SK-N-SH (cell line): ENCODE measurements around the gene PCP4. TPM values are rescaled to one million over a fixed set of nuclear protein-coding genes. Genes with fewer than 3 reads are reported as not detected.

Experiments used
- CTCF ChIA-PET: fragments of 300-600, 350-600 bp; formaldehyde crosslinking; extraction: SDS; loops from one replicate; lab custom pipeline; 2021; lab: Yijun Ruan, JAX
- POLR2A ChIA-PET: fragments of 350-600 bp; sonication (Branson Sonifier 250); formaldehyde crosslinking; extraction: SDS; loops from one replicate; lab custom pipeline; 2020; ENCODE audit warnings: antibody characterized with exemption, inconsistent platforms; lab: Yijun Ruan, JAX
- DNase-seq: peaks from one replicate; pipeline ENCODE4 v3.0.0; 2012
- H2AFZ ChIP-seq: fragments of 200-600 bp; sonication (generic); 2 replicates; pipeline ENCODE4 v1.8.1; 2016; ENCODE audit warnings: antibody characterized with exemption, mild to moderate bottlenecking, low read depth
- H3F3A ChIP-seq: fragments of 200-600 bp; sonication (generic); replicated peaks from 2 replicates; pipeline ENCODE3; 2016; ENCODE audit warnings: antibody characterized with exemption, mild to moderate bottlenecking; ENCODE audit not compliant: insufficient read depth
- H3K27ac ChIP-seq, 2 experiments: fragments of 200-500 bp in 1 of 2; fragments of 200-600 bp in 1 of 2; sonication (Bioruptor generic) in 1 of 2; sonication (generic), shearing (Covaris generic) in 1 of 2; 2 replicates each; pipeline versions ENCODE4 v1.5.1 to v1.6.1; 2014 to 2016; ENCODE audit warnings: low read depth in 2 of 2, inconsistent platforms in 1 of 2, low read length in 1 of 2, mild to moderate bottlenecking in 1 of 2, mixed read lengths in 1 of 2
- H3K27me3 ChIP-seq: fragments of 200-600 bp; sonication (generic), shearing (Covaris generic); 2 replicates; pipeline ENCODE4 v1.6.1; 2016; ENCODE audit warnings: mixed run types; ENCODE audit not compliant: insufficient read depth
- H3K36me3 ChIP-seq, 2 experiments: fragments of 200-500 bp in 1 of 2; fragments of 200-600 bp in 1 of 2; sonication (Bioruptor generic) in 1 of 2; sonication (generic) in 1 of 2; replicated peaks in 1 of 2; 2 replicates each; pipeline versions ENCODE3 to v1.5.1; 2014 to 2016; ENCODE audit warnings: low read length in 1 of 2, mild to moderate bottlenecking in 1 of 2; ENCODE audit not compliant: insufficient read depth in 2 of 2, control insufficient read depth in 1 of 2
- H3K4me1 ChIP-seq, 2 experiments: fragments of 200-500 bp in 1 of 2; fragments of 200-600 bp in 1 of 2; sonication (Bioruptor generic) in 1 of 2; sonication (generic), shearing (Covaris generic) in 1 of 2; 2 replicates each; pipeline versions ENCODE4 v1.5.1 to v1.6.1; 2014 to 2016; ENCODE audit warnings: low read depth in 1 of 2, low read length in 1 of 2, mixed run types in 1 of 2; ENCODE audit not compliant: insufficient read depth in 2 of 2, control insufficient read depth in 1 of 2
- H3K4me2 ChIP-seq: fragments of 200-600 bp; sonication (generic), shearing (Covaris generic); 2 replicates; pipeline ENCODE4 v1.6.1; 2017; ENCODE audit warnings: mixed run types
- H3K4me3 ChIP-seq, 2 experiments: fragments of 200-500 bp in 1 of 2; fragments of 200-600 bp in 1 of 2; sonication (Bioruptor generic) in 1 of 2; sonication (generic), shearing (Covaris generic) in 1 of 2; 2 replicates each; pipeline versions ENCODE4 v1.5.1 to v1.8.1; 2014 to 2016; ENCODE audit warnings: low read depth in 2 of 2, inconsistent platforms in 1 of 2, low read length in 1 of 2, mild to moderate bottlenecking in 1 of 2, mixed read lengths in 1 of 2, moderate library complexity in 1 of 2
- H3K79me2 ChIP-seq: fragments of 200-600 bp; sonication (generic); 2 replicates; pipeline ENCODE4 v1.8.1; 2017; ENCODE audit warnings: mild to moderate bottlenecking; ENCODE audit not compliant: insufficient read depth
- H3K9ac ChIP-seq: fragments of 200-600 bp; sonication (generic); 2 replicates; pipeline ENCODE4 v1.6.1; 2017; ENCODE audit warnings: mixed run types
- H3K9me2 ChIP-seq: fragments of 200-600 bp; sonication (generic); 2 replicates; pipeline ENCODE4 v1.6.1; 2017; ENCODE audit warnings: mixed run types
- H3K9me3 ChIP-seq: fragments of 200-600 bp; sonication (generic); 2 replicates; pipeline ENCODE4 v1.6.1; 2017; ENCODE audit warnings: mixed run types, mild to moderate bottlenecking, moderate library complexity
- H4K20me1 ChIP-seq: fragments of 200-600 bp; sonication (generic); 2 replicates; pipeline ENCODE4 v1.6.1; 2017; ENCODE audit warnings: mild to moderate bottlenecking, mixed run types; ENCODE audit not compliant: insufficient read depth
- ELF1 ChIP-seq: IDR thresholded peaks from 2 replicates; pipeline ENCODE4 v1.4.0; 2012
- EZH2phosphoT487 ChIP-seq: fragments of 200-600 bp; sonication (generic); IDR thresholded peaks from 2 replicates; pipeline ENCODE4 v1.6.1; 2017; ENCODE audit warnings: low read depth, mixed run types, mild to moderate bottlenecking, antibody characterized with exemption, moderate library complexity, borderline replicate concordance
- FOXJ3 ChIP-seq: sonication (generic); formaldehyde crosslinking; IDR thresholded peaks from 2 replicates; pipeline ENCODE4 v1.5.1; 2020; ENCODE audit warnings: mild to moderate bottlenecking, missing genetic modification reagents
- FOXM1 ChIP-seq: IDR thresholded peaks from 2 replicates; pipeline ENCODE4 v1.4.0; 2012; ENCODE audit warnings: low read depth, mild to moderate bottlenecking
- MAX ChIP-seq: IDR thresholded peaks from 2 replicates; pipeline ENCODE4 v1.4.0; 2012; ENCODE audit warnings: low read depth
- MEF2A ChIP-seq: IDR thresholded peaks from 2 replicates; pipeline ENCODE4 v1.4.0; 2012; ENCODE audit warnings: low read depth, borderline replicate concordance
- MXI1 ChIP-seq: IDR thresholded peaks from 2 replicates; pipeline ENCODE4 v1.6.1; 2012; ENCODE audit warnings: mild to moderate bottlenecking, low read depth, low read length, improper control_type of control experiment
- PBX3 ChIP-seq: IDR thresholded peaks from 2 replicates; pipeline ENCODE4; 2012
- RCOR1 ChIP-seq: fragments of 150-350 bp; IDR thresholded peaks from 2 replicates; pipeline ENCODE4 v1.6.1; 2017; ENCODE audit warnings: antibody characterized with exemption, low read length
- REST ChIP-seq: IDR thresholded peaks from 2 replicates; pipeline ENCODE4 v1.6.1; 2012; ENCODE audit warnings: mild to moderate bottlenecking, low read depth, low read length, moderate library complexity
- RFX5 ChIP-seq: IDR thresholded peaks from 2 replicates; pipeline ENCODE4 v1.6.1; 2012; ENCODE audit warnings: mild to moderate bottlenecking, improper control_type of control experiment, low read length
- RXRA ChIP-seq: IDR thresholded peaks from 2 replicates; pipeline ENCODE4 v1.4.0; 2012; ENCODE audit warnings: low read depth, mild to moderate bottlenecking, borderline replicate concordance
- SIN3A ChIP-seq: IDR thresholded peaks from 2 replicates; pipeline ENCODE4 v1.6.1; 2012; ENCODE audit warnings: low read depth, mild to moderate bottlenecking, low read length, moderate library complexity, borderline replicate concordance
- TAF1 ChIP-seq: IDR thresholded peaks from 2 replicates; pipeline ENCODE4 v1.6.1; 2012; ENCODE audit warnings: low read depth, mild to moderate bottlenecking, low read length, moderate library complexity, borderline replicate concordance
- TCF12 ChIP-seq: IDR thresholded peaks from 2 replicates; pipeline ENCODE4 v1.4.0; 2012
- TEAD4 ChIP-seq: IDR thresholded peaks from 2 replicates; pipeline ENCODE4 v1.4.0; 2012; ENCODE audit warnings: mild to moderate bottlenecking, borderline replicate concordance; ENCODE audit not compliant: insufficient read depth
- YY1 ChIP-seq: IDR thresholded peaks from 2 replicates; pipeline ENCODE4 v1.4.0; 2012; ENCODE audit warnings: low read depth, mild to moderate bottlenecking
- WGBS: methylation state at CpG from one replicate; pipeline ENCODE4 v1.1.6; 2017; ENCODE audit warnings: low lambda C conversion rate; 5-methylcytosine and 5-hydroxymethylcytosine counted together
- polyA plus RNA-seq, 3 experiments: library from polyadenylated mRNA; depleted of rRNA; stranded (reverse); fragments of >200 nt; gene quantifications; 2 replicates each; pipeline ENCODE4 v1.2.3, GENCODE V29; 2012
- TF ChIP-seq, protein P1 (sequence below): IDR thresholded peaks from 2 replicates; pipeline ENCODE4 v1.4.0; 2012; ENCODE audit warnings: low read depth, borderline replicate concordance
- TF ChIP-seq, protein P2 (sequence below): IDR thresholded peaks from 2 replicates; pipeline ENCODE4 v1.4.0; 2012; ENCODE audit warnings: low read depth, borderline replicate concordance

Gene PCP4
- polyA plus RNA-seq, 1 of the 3 experiments (the other 2 are of a cell fraction): not detected

- no peaks in the 10 kb centered on the region for H3K9me2 ChIP-seq
- no peak for TF ChIP-seq TEAD4
- TF ChIP-seq, protein P1, sequence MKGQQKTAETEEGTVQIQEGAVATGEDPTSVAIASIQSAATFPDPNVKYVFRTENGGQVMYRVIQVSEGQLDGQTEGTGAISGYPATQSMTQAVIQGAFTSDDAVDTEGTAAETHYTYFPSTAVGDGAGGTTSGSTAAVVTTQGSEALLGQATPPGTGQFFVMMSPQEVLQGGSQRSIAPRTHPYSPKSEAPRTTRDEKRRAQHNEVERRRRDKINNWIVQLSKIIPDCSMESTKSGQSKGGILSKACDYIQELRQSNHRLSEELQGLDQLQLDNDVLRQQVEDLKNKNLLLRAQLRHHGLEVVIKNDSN: no peak
- TF ChIP-seq RFX5: no peak
- no peak for TF ChIP-seq MXI1
- TF ChIP-seq RCOR1: no peak
- no peak for TF ChIP-seq FOXM1
- TF ChIP-seq, protein P2, sequence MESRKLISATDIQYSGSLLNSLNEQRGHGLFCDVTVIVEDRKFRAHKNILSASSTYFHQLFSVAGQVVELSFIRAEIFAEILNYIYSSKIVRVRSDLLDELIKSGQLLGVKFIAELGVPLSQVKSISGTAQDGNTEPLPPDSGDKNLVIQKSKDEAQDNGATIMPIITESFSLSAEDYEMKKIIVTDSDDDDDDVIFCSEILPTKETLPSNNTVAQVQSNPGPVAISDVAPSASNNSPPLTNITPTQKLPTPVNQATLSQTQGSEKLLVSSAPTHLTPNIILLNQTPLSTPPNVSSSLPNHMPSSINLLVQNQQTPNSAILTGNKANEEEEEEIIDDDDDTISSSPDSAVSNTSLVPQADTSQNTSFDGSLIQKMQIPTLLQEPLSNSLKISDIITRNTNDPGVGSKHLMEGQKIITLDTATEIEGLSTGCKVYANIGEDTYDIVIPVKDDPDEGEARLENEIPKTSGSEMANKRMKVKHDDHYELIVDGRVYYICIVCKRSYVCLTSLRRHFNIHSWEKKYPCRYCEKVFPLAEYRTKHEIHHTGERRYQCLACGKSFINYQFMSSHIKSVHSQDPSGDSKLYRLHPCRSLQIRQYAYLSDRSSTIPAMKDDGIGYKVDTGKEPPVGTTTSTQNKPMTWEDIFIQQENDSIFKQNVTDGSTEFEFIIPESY: no peak
- TF ChIP-seq MEF2A: no peak
- no peak for TF ChIP-seq TCF12
- TF ChIP-seq MAX: no peak
- no peak for TF ChIP-seq ELF1
- no peak for TF ChIP-seq YY1
- TF ChIP-seq FOXJ3 (CRISPR knock-in tag): no peak
- no peak for TF ChIP-seq TAF1
- TF ChIP-seq EZH2phosphoT487: no peak
- TF ChIP-seq PBX3: no peak
- no peak for TF ChIP-seq REST
- TF ChIP-seq SIN3A: no peak
- no peak for TF ChIP-seq RXRA
- CTCF ChIA-PET: interaction anchor here (0.7 to 5.0 kb wide), 3 partner anchors 13 to 266 kb away, joined by 3 to 40 read pairs (median 6); partner anchors contain the start of gene PCP4
- H3K9ac ChIP-seq: no peak overlapping the region
- no peak overlapping the region for H3K4me2 ChIP-seq
- 25% methylated on average over 6 of the region's 6 CpGs for WGBS
- no peak overlapping the region for H3K4me3 ChIP-seq
- POLR2A ChIA-PET: no interaction called here
- no peak for DNase-seq
- H3F3A ChIP-seq: no peaks in the 10 kb centered on the region
- H3K27me3 ChIP-seq: no peaks in the 10 kb centered on the region
- no peak overlapping the region for H3K27ac ChIP-seq
- no peaks in the 10 kb centered on the region for H4K20me1 ChIP-seq
- no peaks in the 10 kb centered on the region for H3K79me2 ChIP-seq
- H2AFZ ChIP-seq: no peak overlapping the region
- H3K4me1 ChIP-seq: no peaks in the 10 kb centered on the region
- no peaks in the 10 kb centered on the region for H3K36me3 ChIP-seq
- H3K9me3 ChIP-seq: no peaks in the 10 kb centered on the region
Observed at GRCh38 chr21:39854572-39854971, 12.7 kb upstream of the PCP4 start.
